ENCODE results near the gene CFAP251.

CFAP251 gene

GRCh38 chr12:121960541-121960940, 42.1 kb downstream of the CFAP251 start:
- DNase-seq: no peak
- no peaks in the 10 kb centered on the region for H3K9me3 ChIP-seq (ENCODE audit: control insufficient read depth, low read length)
- no peaks in the 10 kb centered on the region for H3K36me3 ChIP-seq (ENCODE audit: control insufficient read depth, insufficient read depth, low read length)

GRCh38 chr12:121961195-121961879, 42.9 kb downstream of the CFAP251 start:
- Histone ChIP-seq H3K27ac (ENCODE audit: insufficient read depth, low read length, poor library complexity, severe bottlenecking) (no peak overlapping the region), H3K27me3 (replicated peaks; ENCODE audit: control insufficient read depth, insufficient read depth, low read length, poor library complexity, severe bottlenecking) (no peaks in the 10 kb centered on the region), H3K4me3 (ENCODE audit: insufficient read depth, low read depth, low read length, poor library complexity, severe bottlenecking) (no peak overlapping the region), H3K36me3 (ENCODE audit: control insufficient read depth, insufficient read depth, low read length) (no peaks in the 10 kb centered on the region), H3K9me3 (ENCODE audit: control insufficient read depth, low read length) (no peaks in the 10 kb centered on the region), H3K4me1 (ENCODE audit: control insufficient read depth, insufficient read depth, low read length, poor library complexity, severe bottlenecking) (no peaks in the 10 kb centered on the region)
- no peak for DNase-seq

More at GRCh38 chr12:121960541-121960940, 42.1 kb downstream of the CFAP251 start:
- Histone ChIP-seq H3K4me1 (ENCODE audit: control insufficient read depth, insufficient read depth, low read length, poor library complexity, severe bottlenecking) (no peaks in the 10 kb centered on the region), H3K4me3 (ENCODE audit: insufficient read depth, low read depth, low read length, poor library complexity, severe bottlenecking) (no peak overlapping the region), H3K27ac (ENCODE audit: insufficient read depth, low read length, poor library complexity, severe bottlenecking) (no peak overlapping the region), H3K27me3 (replicated peaks; ENCODE audit: control insufficient read depth, insufficient read depth, low read length, poor library complexity, severe bottlenecking) (no peaks in the 10 kb centered on the region)

- no peaks in the 10 kb centered on the region for H3K36me3 ChIP-seq (ENCODE audit: control insufficient read depth, insufficient read depth, low read length)
- H3K9me3 ChIP-seq (ENCODE audit: control insufficient read depth, low read length): no peaks in the 10 kb centered on the region
- no peak for DNase-seq
- no peak overlapping the region for H3K4me3 ChIP-seq (ENCODE audit: insufficient read depth, low read depth, low read length, poor library complexity, severe bottlenecking)
- no peaks in the 10 kb centered on the region for H3K4me1 ChIP-seq (ENCODE audit: control insufficient read depth, insufficient read depth, low read length, poor library complexity, severe bottlenecking)
- H3K27ac ChIP-seq (ENCODE audit: insufficient read depth, low read length, poor library complexity, severe bottlenecking): no peak overlapping the region
- H3K27me3 ChIP-seq (replicated peaks; ENCODE audit: control insufficient read depth, insufficient read depth, low read length, poor library complexity, severe bottlenecking): no peaks in the 10 kb centered on the region
Observed at GRCh38 chr12:121963341-121964018, 45.1 kb downstream of the CFAP251 start.

- Histone ChIP-seq H3K36me3 (ENCODE audit: control insufficient read depth, insufficient read depth, low read length) (no peaks in the 10 kb centered on the region), H3K4me1 (ENCODE audit: control insufficient read depth, insufficient read depth, low read length, poor library complexity, severe bottlenecking) (no peaks in the 10 kb centered on the region), H3K27ac (ENCODE audit: insufficient read depth, low read length, poor library complexity, severe bottlenecking) (no peak overlapping the region), H3K9me3 (ENCODE audit: control insufficient read depth, low read length) (no peaks in the 10 kb centered on the region), H3K27me3 (replicated peaks; ENCODE audit: control insufficient read depth, insufficient read depth, low read length, poor library complexity, severe bottlenecking) (no peaks in the 10 kb centered on the region), H3K4me3 (ENCODE audit: insufficient read depth, low read depth, low read length, poor library complexity, severe bottlenecking) (no peak overlapping the region)
- no peak for DNase-seq
Observed at GRCh38 chr12:121964813-121965643, 46.6 kb downstream of the CFAP251 start.

- Histone ChIP-seq H3K27me3 (replicated peaks; ENCODE audit: control insufficient read depth, insufficient read depth, low read length, poor library complexity, severe bottlenecking) (no peaks in the 10 kb centered on the region), H3K4me3 (ENCODE audit: insufficient read depth, low read depth, low read length, poor library complexity, severe bottlenecking) (no peak overlapping the region), H3K27ac (ENCODE audit: insufficient read depth, low read length, poor library complexity, severe bottlenecking) (no peak overlapping the region), H3K9me3 (ENCODE audit: control insufficient read depth, low read length) (no peaks in the 10 kb centered on the region), H3K36me3 (ENCODE audit: control insufficient read depth, insufficient read depth, low read length) (no peaks in the 10 kb centered on the region), H3K4me1 (ENCODE audit: control insufficient read depth, insufficient read depth, low read length, poor library complexity, severe bottlenecking) (no peaks in the 10 kb centered on the region)
- no peak for DNase-seq
Observed at GRCh38 chr12:121966959-121967358, 48.6 kb downstream of the CFAP251 start.

- H3K4me3 ChIP-seq (ENCODE audit: insufficient read depth, low read depth, low read length, poor library complexity, severe bottlenecking): no peak overlapping the region
- no peaks in the 10 kb centered on the region for H3K9me3 ChIP-seq (ENCODE audit: control insufficient read depth, low read length)
- DNase-seq: no peak
- H3K27ac ChIP-seq (ENCODE audit: insufficient read depth, low read length, poor library complexity, severe bottlenecking): no peak overlapping the region
- no peaks in the 10 kb centered on the region for H3K27me3 ChIP-seq (replicated peaks; ENCODE audit: control insufficient read depth, insufficient read depth, low read length, poor library complexity, severe bottlenecking)
- H3K36me3 ChIP-seq (ENCODE audit: control insufficient read depth, insufficient read depth, low read length): no peaks in the 10 kb centered on the region
- H3K4me1 ChIP-seq (ENCODE audit: control insufficient read depth, insufficient read depth, low read length, poor library complexity, severe bottlenecking): no peaks in the 10 kb centered on the region
Observed at GRCh38 chr12:121968876-121969275, 50.5 kb downstream of the CFAP251 start.

- H3K4me1 ChIP-seq (ENCODE audit: control insufficient read depth, insufficient read depth, low read length, poor library complexity, severe bottlenecking): no peaks in the 10 kb centered on the region
- no peaks in the 10 kb centered on the region for H3K9me3 ChIP-seq (ENCODE audit: control insufficient read depth, low read length)
- no peak overlapping the region for H3K27ac ChIP-seq (ENCODE audit: insufficient read depth, low read length, poor library complexity, severe bottlenecking)
- no peaks in the 10 kb centered on the region for H3K27me3 ChIP-seq (replicated peaks; ENCODE audit: control insufficient read depth, insufficient read depth, low read length, poor library complexity, severe bottlenecking)
- no peak for DNase-seq
- no peak overlapping the region for H3K4me3 ChIP-seq (ENCODE audit: insufficient read depth, low read depth, low read length, poor library complexity, severe bottlenecking)
- no peaks in the 10 kb centered on the region for H3K36me3 ChIP-seq (ENCODE audit: control insufficient read depth, insufficient read depth, low read length)
Observed at GRCh38 chr12:121969726-121970125, 51.3 kb downstream of the CFAP251 start.

GRCh38 chr12:121970581-121971300, 52.3 kb downstream of the CFAP251 start:
- Histone ChIP-seq H3K4me3 (ENCODE audit: insufficient read depth, low read depth, low read length, poor library complexity, severe bottlenecking) (no peak overlapping the region), H3K4me1 (ENCODE audit: control insufficient read depth, insufficient read depth, low read length, poor library complexity, severe bottlenecking) (no peaks in the 10 kb centered on the region), H3K27me3 (replicated peaks; ENCODE audit: control insufficient read depth, insufficient read depth, low read length, poor library complexity, severe bottlenecking) (no peaks in the 10 kb centered on the region), H3K9me3 (ENCODE audit: control insufficient read depth, low read length) (no peaks in the 10 kb centered on the region), H3K36me3 (ENCODE audit: control insufficient read depth, insufficient read depth, low read length) (no peaks in the 10 kb centered on the region), H3K27ac (ENCODE audit: insufficient read depth, low read length, poor library complexity, severe bottlenecking) (no peak overlapping the region)
- no peak for DNase-seq

- no peak overlapping the region for H3K4me3 ChIP-seq (ENCODE audit: insufficient read depth, low read depth, low read length, poor library complexity, severe bottlenecking)
- no peaks in the 10 kb centered on the region for H3K36me3 ChIP-seq (ENCODE audit: control insufficient read depth, insufficient read depth, low read length)
- no peak for DNase-seq
- no peak overlapping the region for H3K27ac ChIP-seq (ENCODE audit: insufficient read depth, low read length, poor library complexity, severe bottlenecking)
- no peaks in the 10 kb centered on the region for H3K27me3 ChIP-seq (replicated peaks; ENCODE audit: control insufficient read depth, insufficient read depth, low read length, poor library complexity, severe bottlenecking)
- no peaks in the 10 kb centered on the region for H3K4me1 ChIP-seq (ENCODE audit: control insufficient read depth, insufficient read depth, low read length, poor library complexity, severe bottlenecking)
- no peaks in the 10 kb centered on the region for H3K9me3 ChIP-seq (ENCODE audit: control insufficient read depth, low read length)
Observed at GRCh38 chr12:121974026-121974985, 55.9 kb downstream of the CFAP251 start.
